Activated B cell treated with CpG ODN at 0.5 μM for 24 hours (primary cell): ENCODE measurements around the gene SEC14L5. TPM values are rescaled to one million over a fixed set of nuclear protein-coding genes. Genes with fewer than 3 reads are reported as not detected.

Source experiments
- total RNA-seq: library from RNA; stranded (reverse); gene quantifications from 2 replicates; pipeline ENCODE4 v1.2.3, GENCODE V29; 2022

Gene SEC14L5
- total RNA-seq, 1 donor from 2014 or later = not detected

Other genes with a start within 250 kb of the SEC14L5 start
- gene ANKS3, start 224.1 kb upstream of the SEC14L5 start, total RNA-seq = 17.9 and 21.9 TPM in 2 replicates
- 0.29 and 0.31 TPM in 2 replicates for gene DNAAF8, start 223.8 kb upstream of the SEC14L5 start, total RNA-seq
- 14.3 and 19.1 TPM in 2 replicates for gene ZNF500, start 191.2 kb upstream of the SEC14L5 start, total RNA-seq
- gene SEPTIN12, start 170.0 kb upstream of the SEC14L5 start, total RNA-seq = not detected in 2 replicates
- not detected in 2 replicates for gene SMIM22, start 163.0 kb upstream of the SEC14L5 start, total RNA-seq
- gene ROGDI, start 155.7 kb upstream of the SEC14L5 start, total RNA-seq = 5.4 and 6.8 TPM in 2 replicates
- gene GLYR1, start 111.0 kb upstream of the SEC14L5 start, total RNA-seq = 138 and 156 TPM in 2 replicates
- gene UBN1, start 110.8 kb upstream of the SEC14L5 start, total RNA-seq = 33.4 and 36.1 TPM in 2 replicates
- gene PPL, start 21.2 kb upstream of the SEC14L5 start, total RNA-seq = 0.04 TPM in 1 of 2 replicates, not detected in the other
- 23.8 and 24.2 TPM in 2 replicates for gene NAGPA, start 75.6 kb downstream of the SEC14L5 start, total RNA-seq
- gene C16orf89, start 107.6 kb downstream of the SEC14L5 start, total RNA-seq = not detected in 2 replicates
- gene ALG1, start 113.5 kb downstream of the SEC14L5 start, total RNA-seq = 25.8 and 28.2 TPM in 2 replicates
- 14.9 and 15.3 TPM in 2 replicates for gene EEF2KMT, start 139.5 kb downstream of the SEC14L5 start, total RNA-seq